Endometrial microvascular endothelial cells (primary cell): Measurements from ENCODE around the gene GPRIN1. TPM values are rescaled to one million over a fixed set of nuclear protein-coding genes. Genes with fewer than 3 reads are reported as not detected.

Source experiments
- in situ Hi-C: cut with HindIII; loops from 2 replicates; pipeline ENCODE4 v1.10.0; 2017; ENCODE audit warnings: low sequenced_read_pairs, low pct_unique_long_range_greater_than_20kb; ENCODE audit errors: inconsistent ontology term
- total RNA-seq: library from RNA; depleted of rRNA; stranded (reverse); fragments of >200 nt; gene quantifications from one replicate; pipeline ENCODE4 v1.2.3, GENCODE V29; 2015; ENCODE audit errors: inconsistent ontology term

GPRIN1 gene
- total RNA-seq: 9.0 TPM

DNA sequence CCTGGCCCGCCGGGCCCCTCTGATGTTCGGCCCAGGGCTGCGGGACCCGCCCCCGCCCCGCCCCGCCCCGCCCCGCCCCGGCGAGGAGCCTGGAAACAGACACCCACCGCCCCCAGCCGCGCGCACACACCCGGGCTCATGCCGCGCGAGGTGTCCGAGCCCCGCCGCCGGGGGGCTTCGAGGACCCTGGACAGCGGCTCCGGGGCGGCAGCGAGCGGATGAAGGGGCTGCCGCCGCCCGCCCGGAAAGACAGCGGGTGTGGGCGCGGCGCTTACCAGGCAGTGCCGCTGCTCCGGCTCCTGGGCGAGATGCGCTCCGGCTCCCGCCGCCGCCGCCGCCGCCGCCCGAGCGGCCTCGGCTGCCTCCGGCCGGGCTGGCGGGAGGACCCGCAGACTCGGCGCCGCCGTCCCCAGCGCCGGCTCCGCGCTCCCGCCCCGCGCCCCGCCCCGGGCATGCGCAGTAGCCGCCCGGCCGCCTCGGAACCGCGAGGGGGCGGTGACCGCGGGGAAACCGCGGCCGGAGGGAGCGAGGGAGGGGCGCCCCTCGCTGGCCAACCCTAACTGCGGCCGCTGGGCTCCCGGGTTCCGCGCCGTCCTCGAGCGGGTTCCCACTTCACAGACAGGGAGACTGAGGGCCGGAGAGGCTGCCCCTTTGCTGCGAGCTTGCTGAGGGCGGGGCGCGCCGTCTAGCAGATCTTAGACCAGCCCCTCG lies at the start of gene GPRIN1:
Gene GPRIN1 (minus strand): TSS at position 433 of the 711 bp plus-strand sequence. CDS start 10,322 bp downstream, outside the sequence.
- in situ Hi-C loops: no loop called here

DNA sequence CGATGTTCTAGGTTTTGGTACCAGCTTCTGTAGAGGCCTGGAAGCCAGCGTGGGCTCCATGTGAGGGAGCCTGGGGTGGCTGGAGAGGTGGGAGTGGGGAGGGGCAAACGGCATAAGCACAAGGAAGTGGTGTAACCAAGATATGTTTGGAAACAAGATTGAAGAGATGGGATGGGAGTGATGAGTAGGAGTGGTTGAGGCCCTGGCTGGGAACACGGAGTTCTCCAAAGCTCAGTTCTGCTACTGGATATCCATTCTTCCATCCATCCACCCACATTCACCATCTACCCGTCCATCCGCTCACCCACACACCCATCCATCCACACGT lies 49.5 kb upstream of the GPRIN1 start:
- in situ Hi-C loops: no loop called here

DNA sequence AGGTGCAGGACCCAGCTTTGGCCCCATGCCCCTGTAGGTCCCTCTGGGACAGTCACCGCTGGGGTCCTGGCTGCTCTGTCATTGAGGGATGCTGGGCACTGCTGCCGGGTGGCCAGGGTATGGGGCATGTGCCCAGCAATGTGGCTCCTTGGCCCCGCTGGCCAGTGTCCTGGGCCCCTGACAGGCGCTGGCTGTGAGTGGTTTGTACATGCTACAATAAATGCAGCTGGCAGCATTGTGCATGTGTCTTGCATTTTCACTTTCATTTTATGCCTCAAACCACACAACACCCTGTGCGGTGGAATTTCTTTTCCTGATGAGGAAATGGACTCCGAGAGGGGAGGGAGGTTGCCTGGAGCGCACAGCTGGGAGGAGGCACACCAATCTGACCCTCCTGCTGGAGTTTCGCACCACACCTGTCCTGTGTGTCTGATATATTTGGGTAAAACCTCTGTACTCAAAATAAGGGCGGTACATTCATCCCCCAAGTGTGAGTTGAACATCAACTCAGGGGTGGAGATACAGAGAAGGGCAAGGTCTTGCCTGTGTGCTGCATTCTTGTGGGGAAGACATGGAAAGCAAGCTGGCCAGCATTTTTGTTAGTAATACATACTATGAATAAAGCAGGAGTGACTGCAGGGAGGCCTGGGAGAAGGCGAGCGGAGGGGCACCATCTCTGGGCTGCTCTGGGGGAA lies 49.0 kb upstream of the GPRIN1 start:
- in situ Hi-C loops: no loop called here

DNA sequence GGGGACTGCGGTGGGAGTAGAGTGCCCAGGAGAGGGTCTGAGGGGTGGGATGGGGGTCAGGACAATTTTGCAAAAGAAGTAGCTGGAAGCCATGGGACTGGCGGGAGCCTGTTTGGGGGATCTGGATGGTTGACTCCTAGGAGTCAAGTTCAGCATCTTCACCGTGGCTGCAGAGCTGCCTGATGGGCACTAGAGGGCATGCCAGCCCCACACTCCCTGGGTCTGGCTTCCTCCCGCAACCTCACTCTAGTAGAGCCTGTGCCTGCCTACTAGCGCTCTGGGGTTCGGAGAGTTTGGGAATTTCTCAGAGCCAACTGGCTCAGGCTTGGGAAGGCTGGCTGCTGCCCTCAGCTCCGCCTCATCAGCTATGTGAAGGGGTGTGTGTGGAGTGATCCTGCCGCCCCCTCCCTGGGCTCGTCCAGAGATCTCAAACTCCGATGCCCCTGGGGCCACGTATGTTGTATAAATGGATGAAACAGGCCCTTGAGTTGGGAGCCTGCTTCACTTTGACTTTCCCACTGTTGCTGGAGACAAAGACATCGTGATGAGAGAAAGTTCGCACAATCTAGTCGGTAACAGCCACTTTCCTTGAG lies 48.1 kb upstream of the GPRIN1 start:
- in situ Hi-C loops: no loop called here

DNA sequence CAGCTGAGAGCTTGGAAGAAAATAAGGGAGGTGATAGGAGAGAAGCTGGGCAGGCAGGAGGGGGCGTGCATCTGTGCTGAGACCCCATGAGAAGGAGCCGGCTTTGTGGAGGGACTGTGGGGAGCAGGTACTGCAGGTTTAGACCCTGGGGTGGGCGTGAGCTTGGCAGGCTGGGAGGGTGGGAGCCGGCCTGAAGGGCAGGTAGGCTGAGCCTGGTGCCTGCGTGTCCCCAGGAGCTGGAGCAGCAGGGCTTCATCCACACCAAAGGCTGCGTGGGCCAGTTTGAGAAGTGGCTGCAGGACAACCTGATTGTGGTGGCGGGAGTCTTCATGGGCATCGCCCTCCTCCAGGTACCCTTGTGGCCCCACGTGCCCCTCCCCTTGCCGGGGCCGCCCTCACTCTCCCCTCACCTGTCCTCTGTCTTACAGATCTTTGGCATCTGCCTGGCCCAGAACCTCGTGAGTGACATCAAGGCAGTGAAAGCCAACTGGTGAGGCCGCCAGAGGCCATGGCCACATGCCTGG lies 46.6 kb upstream of the GPRIN1 start:
- in situ Hi-C loops: no loop called here

DNA sequence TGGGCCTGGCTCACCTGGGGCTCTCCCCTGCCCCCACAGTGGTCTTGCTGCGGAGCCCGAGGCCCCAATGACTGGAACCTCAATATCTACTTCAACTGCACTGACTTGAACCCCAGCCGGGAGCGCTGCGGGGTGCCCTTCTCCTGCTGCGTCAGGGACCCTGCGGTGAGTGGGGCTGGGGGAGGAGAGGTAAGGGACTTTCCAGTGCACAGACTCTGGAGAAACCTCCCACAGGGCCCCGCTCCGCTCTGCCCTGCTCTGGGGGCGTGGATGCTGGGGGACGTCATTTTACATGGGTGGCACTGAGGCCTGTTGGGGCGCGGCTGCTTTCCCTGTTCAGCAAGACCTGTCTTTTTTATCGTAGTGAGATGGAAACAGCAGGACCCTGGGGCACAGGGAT lies 44.9 kb upstream of the GPRIN1 start:
- in situ Hi-C loops: no loop called here

DNA sequence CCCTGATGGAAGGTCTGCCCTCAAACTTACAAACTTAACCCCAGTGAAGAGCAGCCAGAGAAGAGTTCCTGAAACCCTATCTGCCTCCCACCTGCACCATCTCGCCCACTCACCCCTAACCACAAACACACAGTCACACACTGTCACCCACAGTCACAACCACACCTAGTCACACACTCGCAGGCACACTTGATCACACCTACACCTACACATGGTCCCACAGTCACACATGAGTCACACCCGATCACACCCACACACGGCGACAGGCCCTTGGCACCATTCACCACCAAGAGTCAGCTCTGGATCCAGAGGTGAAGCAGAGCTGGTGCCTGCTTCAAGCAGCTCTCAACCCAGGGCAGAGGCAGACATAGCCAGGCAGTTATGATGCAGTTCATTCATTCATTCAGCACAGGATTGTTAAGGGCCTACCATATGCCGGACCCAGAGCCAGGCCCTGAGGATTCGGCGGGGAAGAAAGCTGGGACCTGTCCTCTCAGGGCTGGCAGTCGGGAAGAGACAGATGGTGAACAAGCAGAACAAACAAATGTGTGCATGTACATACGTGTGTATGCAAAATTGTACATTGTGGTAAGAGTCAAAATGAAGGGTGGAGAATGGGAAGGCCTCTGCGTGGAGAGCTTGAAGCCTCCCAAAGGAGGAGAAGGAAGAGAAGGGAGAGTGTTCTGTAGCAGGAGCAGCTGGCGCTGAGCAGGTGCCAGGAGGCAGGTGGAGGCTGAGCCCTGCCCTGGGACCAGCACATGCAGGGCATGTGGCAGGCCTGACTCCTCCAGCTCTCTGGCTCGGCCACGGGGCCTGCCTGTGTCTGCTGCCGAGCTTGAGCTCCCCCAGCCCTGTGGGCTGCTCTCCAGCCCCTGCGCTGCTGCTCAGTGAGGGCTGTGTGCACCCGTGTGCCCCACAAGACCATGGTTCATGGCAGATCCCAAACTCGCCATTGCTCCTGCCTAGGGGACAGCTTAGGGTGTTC lies 43.7 kb upstream of the GPRIN1 start:
- in situ Hi-C loops: no loop called here

DNA sequence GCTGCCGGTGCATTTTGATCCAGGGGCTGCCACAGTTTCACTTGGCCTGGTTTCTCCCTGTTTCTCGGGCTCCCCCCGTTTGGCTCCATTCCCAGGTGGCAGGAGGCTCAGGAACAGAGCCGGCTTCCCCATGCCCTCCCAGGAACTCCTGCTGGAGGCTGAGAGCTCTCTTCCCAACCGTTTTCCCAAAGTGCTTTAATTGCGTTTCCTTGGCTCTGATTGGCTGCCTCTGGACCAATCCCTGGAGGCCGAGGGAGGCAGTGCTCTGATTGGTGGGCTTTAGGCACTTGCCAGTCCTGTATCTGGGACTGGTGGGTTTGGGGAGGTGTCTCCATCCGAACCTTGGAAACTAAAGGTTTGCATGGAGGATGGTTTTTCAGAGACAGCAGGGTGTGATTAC lies 42.2 kb upstream of the GPRIN1 start:
- in situ Hi-C loops: no loop called here

DNA sequence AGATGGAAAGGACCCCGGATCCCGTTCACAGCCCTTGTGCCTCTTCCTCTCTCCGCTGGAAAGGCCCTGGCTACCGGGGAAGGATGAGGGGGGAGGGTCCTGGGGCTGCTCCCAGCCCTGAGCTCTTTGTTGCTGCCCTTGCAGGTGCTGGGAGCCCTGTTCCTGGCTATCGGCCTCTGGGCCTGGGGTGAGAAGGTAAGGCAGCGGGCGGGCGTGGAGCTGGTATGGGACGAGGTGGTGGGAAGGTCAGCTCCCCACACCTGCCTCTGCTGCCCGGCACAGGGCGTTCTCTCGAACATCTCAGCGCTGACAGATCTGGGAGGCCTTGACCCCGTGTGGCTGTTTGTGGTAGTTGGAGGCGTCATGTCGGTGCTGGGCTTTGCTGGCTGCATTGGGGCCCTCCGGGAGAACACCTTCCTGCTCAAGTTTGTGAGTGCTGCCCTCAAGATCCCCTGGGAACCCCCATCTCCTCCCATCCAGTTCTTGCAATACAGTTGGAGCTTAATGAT lies 41.6 kb upstream of the GPRIN1 start:
- in situ Hi-C loops: no loop called here

DNA sequence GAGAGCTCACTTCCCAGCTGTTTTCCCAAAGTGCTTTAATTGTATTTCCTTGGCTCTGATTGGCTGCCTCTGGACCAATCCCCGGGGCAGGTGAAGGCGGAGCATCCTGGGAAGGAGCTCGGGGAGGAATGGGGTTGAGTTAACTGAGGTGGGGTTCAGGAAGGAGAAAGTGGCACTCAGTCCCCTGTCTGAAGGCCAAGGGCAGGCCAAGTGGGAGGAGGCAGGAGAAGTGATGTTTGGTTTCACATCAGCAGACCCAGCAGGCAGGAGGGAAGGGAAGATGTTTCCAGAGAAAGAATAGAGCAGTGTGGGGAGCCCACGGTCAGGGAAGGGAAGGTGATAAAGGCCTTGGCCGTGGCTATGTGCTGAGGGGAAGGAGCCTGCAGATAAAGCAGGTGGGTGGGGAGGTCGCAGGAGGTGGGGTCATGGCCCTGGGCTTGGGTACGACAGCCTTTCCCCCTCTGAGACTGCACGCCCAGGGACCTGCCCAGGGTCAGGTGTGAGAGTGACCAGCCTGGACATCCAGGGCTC lies 40.5 kb upstream of the GPRIN1 start:
- in situ Hi-C loops: no loop called here

DNA sequence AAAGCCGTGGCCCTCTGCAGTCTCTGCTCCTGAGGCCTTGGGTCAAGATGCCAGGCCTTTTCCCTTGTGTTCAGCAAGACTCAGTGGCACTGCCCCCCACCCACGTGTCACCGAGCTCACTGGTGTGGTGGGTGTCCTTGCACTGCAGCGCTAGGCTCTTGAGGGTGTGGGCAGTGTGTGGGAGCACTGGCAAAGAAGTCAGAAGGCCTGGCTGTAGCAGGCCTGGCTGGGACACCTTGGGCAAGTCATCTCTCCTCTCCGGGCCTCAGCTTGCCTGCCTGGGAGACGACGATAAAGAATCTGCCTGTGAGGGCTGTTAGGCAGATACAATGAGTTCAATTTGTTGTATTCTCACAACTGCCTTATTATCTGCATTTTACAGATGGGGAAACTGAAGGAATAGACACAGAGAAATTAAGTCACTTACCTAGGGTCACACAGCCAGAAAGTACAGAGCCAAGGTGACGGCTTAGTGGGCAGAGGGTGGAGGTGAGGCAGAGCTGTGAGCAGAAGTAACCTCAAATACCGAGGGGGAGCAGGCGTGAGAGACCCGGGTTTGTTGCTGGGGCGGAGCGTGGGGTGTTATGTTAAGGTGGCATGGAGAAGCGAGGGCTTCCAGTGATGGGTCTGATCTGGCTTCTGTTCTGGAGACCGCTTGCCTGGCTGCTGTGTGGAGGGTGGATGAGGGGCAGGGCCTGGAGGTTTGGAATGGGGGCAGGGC lies 38.7 kb upstream of the GPRIN1 start:
- in situ Hi-C loops: no loop called here

DNA sequence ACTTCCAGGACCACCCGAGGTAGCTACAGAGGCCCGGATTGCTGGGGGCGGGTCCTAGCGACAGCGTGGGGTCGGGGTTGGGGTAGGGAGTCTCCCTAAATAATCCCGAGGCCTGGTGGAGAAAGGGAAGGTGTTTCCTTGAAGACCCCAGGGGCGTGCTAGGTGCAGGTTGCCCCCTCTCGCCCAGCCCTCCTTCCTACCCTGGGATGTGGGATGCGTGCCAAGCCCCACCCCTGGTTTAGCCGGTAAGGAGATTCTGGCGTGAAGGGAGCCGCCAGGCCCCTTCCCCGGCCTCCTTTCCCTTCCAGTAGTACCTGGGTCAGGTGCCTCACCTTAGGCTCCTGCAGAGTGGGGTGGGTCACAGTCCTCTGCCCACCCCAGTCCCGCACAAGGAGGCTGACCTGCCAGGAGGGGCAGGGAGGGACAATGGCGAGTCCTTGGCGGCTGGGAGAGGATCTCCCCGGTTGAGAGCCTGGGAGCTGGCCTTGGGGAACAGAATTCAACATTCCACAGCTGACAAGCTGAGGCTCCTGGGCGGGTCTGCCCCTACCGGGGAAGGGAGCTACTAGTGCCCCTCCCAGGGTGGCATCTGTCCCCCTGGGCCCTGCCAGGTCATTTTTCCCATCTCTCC lies 38.0 kb upstream of the GPRIN1 start:
- in situ Hi-C loops: no loop called here

DNA sequence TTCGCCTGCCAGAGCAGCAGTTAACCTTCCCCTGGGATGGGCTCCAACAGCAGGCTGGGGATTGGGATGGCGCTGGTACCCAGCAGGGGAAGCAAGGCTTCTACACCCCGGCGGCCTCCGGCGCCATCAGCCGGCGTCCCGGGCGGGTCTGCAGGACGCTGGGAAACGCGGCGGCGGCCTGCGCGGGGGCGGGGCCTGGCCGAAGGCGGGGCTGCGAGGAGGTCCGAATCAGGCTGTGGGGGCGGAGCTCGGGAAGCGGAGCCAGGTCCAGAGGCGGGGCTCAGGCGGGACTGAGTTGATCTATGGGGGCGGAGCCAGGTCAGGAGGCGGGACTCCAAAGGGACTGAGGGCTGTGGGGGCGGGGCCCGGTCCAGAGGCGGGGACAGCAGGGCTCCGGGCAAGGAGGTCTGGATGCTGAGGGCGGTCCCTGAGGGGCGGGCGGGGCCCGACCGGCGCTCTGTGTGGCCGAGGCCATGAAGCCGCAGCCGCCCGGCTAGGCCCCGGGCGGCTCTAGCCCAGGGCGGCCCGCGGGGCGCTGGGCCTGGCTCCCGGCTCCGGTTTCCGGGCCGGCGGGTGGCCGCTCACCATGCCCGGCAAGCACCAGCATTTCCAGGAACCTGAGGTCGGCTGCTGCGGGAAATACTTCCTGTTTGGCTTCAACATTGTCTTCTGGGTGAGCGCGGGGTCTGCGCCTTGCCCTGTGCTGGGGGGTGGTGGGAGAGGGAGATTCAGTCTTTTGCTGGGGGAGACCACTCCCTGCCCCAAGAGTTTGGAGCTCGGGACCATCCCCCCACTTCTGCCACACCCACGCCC lies 37.3 kb upstream of the GPRIN1 start, which contains the start of gene TSPAN17:
Gene TSPAN17 (plus strand): TSS at position 455 of the 813 bp plus-strand sequence. CDS start 132 bp downstream, at position 587.
- in situ Hi-C loops: no loop called here

DNA sequence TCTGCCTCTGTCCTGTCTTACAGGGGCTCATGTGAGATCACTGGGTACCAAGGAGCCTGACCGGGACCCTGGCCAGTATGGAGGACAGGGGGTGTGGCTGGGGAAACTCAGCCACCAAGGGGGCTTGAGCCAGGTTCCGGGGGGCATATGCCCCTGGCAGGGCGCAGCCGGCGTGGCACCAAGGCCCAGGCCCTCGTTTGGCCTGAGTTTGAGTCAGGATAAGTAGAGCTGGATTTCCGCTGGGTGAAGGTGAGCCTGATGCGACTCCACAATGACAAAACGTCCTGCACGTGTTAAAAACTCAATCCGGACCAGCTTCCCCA lies 36.7 kb upstream of the GPRIN1 start:
- in situ Hi-C loops: no loop called here

DNA sequence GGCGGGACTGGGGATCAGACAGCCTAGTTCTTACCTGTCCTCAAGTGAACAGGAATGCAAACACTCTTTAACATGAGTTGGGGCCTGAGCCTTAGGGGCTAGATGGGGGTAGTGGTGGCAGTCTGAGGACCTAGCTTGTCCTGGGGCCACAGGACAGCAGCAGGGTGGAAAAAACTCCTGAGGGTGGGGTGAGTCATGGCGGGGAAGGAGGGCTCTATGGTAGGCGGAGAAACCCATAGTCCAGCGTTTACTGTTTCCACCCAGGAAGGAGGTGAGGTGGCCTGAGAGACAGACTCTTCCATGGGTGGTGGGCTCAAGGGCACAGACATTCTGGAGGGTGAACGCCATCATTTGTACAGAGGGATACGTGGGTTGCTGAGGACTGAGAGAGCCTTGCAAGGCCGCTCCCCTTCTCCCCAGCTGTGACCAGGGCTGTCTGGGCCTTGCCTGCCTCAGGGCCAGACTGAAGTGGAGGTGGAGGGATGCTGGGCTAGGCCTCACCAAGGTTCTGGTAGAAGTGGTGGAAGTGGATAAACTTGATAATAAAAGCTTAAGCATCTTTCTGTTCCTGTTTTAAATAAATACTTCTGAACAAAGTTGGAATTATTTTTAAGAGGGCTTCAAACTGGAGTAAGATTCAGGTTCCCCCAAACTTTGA lies 36.2 kb upstream of the GPRIN1 start:
- in situ Hi-C loops: no loop called here
